Mammary epithelial cell (primary cell): ENCODE data around the gene ZBTB44.

ENCODE experiments used
- EZH2 ChIP-seq: IDR thresholded peaks from 2 replicates; pipeline ENCODE4 v1.6.1; 2012; ENCODE audit warnings: low read length, inconsistent platforms, borderline replicate concordance
- TF ChIP-seq, protein P1 (sequence below), 2 donors: IDR thresholded peaks in 1 of 2; conservative IDR thresholded peaks in 1 of 2; 2 replicates each; pipeline ENCODE4 v1.5.1; 2011 to 2012; ENCODE audit warnings: inconsistent platforms in 2 of 2, low read length in 2 of 2, mild to moderate bottlenecking in 2 of 2, control low read depth in 1 of 2, low read depth in 1 of 2; ENCODE audit not compliant: insufficient read depth in 1 of 2; ENCODE audit errors: extremely low read depth in 1 of 2

DNA sequence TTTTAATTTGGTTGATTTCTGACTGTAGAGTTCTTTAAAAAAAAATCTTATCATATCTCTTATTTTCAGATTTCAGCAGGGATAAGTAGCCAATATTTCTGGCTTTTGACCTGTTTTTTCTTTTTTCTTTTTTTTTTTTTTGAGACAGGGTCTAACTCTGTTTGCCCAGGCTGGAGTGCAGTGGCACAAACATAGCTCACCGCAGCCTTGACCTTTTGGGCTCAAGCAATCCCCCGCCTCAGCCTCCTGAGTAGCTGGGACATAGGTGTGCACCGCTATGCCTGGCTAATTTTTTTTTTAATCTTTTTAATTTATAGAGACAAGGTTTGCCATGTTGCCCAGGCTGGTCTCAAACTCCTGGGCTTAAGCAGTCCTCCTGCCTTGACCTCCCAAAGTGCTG lies 23.9 kb upstream of the ZBTB44 start:
- TF ChIP-seq, protein P1, sequence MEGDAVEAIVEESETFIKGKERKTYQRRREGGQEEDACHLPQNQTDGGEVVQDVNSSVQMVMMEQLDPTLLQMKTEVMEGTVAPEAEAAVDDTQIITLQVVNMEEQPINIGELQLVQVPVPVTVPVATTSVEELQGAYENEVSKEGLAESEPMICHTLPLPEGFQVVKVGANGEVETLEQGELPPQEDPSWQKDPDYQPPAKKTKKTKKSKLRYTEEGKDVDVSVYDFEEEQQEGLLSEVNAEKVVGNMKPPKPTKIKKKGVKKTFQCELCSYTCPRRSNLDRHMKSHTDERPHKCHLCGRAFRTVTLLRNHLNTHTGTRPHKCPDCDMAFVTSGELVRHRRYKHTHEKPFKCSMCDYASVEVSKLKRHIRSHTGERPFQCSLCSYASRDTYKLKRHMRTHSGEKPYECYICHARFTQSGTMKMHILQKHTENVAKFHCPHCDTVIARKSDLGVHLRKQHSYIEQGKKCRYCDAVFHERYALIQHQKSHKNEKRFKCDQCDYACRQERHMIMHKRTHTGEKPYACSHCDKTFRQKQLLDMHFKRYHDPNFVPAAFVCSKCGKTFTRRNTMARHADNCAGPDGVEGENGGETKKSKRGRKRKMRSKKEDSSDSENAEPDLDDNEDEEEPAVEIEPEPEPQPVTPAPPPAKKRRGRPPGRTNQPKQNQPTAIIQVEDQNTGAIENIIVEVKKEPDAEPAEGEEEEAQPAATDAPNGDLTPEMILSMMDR (conservative IDR thresholded peaks at IDR 0.05 in 1 of 2, IDR thresholded peaks at IDR 0.05 in 1 of 2; ENCODE audit: extremely low read depth in 1 of 2, insufficient read depth in 1 of 2, low read depth in 1 of 2, low read length in 2 of 2), result no peak
- no peak for TF ChIP-seq EZH2
